H1 (cell line): ENCODE results near the gene THRB. TPM values are rescaled to one million over a fixed set of nuclear protein-coding genes. Genes with fewer than 3 reads are reported as not detected.

ENCODE experiments used
- ASH2L ChIP-seq: fragments of 200-600, 300-600 bp; sonication (generic); IDR thresholded peaks from one replicate; pipeline ENCODE4 v1.7.1; 2017; ENCODE audit warnings: low read length
- polyA plus RNA-seq, 7 experiments: library from polyadenylated mRNA; depleted of rRNA in 3 of 7; stranded (reverse) in 5 of 7; unstranded in 2 of 7; fragments of >200 nt in 5 of 7; fragments of 200-250 nt in 2 of 7; gene quantifications; 1 replicate in 5 of 7; 2 replicates in 1 of 7; 4 replicates in 1 of 7; pipeline versions ENCODE4 v1.2.1 to v1.2.3, GENCODE V29; 2011 to 2013; ENCODE audit warnings: missing spikeins in 2 of 7, mixed read lengths in 2 of 7
- total RNA-seq: library from RNA; stranded (reverse); fragmentation: NEBNext Ultra II Directional; extraction: Animal tissue kit (Norgen Biotek cat#: 25700); gene quantifications from 2 replicates; pipeline ENCODE4 v1.2.1, GENCODE V29; 2021
- TF ChIP-seq, protein P1 (sequence below): fragments of 300-600 bp; sonication (generic); IDR thresholded peaks from 2 replicates; pipeline ENCODE4 v1.7.1; 2012; ENCODE audit warnings: low read length, moderate library complexity, mild to moderate bottlenecking, inconsistent platforms; ENCODE audit not compliant: insufficient replicate concordance

Gene THRB
- total and polyA plus RNA-seq, 2 of the 8 experiments (the other 6 are each of a cell fraction or from before 2014, with no cell fraction given), result 0.98 to 3.9 TPM

- TF ChIP-seq, protein P1, sequence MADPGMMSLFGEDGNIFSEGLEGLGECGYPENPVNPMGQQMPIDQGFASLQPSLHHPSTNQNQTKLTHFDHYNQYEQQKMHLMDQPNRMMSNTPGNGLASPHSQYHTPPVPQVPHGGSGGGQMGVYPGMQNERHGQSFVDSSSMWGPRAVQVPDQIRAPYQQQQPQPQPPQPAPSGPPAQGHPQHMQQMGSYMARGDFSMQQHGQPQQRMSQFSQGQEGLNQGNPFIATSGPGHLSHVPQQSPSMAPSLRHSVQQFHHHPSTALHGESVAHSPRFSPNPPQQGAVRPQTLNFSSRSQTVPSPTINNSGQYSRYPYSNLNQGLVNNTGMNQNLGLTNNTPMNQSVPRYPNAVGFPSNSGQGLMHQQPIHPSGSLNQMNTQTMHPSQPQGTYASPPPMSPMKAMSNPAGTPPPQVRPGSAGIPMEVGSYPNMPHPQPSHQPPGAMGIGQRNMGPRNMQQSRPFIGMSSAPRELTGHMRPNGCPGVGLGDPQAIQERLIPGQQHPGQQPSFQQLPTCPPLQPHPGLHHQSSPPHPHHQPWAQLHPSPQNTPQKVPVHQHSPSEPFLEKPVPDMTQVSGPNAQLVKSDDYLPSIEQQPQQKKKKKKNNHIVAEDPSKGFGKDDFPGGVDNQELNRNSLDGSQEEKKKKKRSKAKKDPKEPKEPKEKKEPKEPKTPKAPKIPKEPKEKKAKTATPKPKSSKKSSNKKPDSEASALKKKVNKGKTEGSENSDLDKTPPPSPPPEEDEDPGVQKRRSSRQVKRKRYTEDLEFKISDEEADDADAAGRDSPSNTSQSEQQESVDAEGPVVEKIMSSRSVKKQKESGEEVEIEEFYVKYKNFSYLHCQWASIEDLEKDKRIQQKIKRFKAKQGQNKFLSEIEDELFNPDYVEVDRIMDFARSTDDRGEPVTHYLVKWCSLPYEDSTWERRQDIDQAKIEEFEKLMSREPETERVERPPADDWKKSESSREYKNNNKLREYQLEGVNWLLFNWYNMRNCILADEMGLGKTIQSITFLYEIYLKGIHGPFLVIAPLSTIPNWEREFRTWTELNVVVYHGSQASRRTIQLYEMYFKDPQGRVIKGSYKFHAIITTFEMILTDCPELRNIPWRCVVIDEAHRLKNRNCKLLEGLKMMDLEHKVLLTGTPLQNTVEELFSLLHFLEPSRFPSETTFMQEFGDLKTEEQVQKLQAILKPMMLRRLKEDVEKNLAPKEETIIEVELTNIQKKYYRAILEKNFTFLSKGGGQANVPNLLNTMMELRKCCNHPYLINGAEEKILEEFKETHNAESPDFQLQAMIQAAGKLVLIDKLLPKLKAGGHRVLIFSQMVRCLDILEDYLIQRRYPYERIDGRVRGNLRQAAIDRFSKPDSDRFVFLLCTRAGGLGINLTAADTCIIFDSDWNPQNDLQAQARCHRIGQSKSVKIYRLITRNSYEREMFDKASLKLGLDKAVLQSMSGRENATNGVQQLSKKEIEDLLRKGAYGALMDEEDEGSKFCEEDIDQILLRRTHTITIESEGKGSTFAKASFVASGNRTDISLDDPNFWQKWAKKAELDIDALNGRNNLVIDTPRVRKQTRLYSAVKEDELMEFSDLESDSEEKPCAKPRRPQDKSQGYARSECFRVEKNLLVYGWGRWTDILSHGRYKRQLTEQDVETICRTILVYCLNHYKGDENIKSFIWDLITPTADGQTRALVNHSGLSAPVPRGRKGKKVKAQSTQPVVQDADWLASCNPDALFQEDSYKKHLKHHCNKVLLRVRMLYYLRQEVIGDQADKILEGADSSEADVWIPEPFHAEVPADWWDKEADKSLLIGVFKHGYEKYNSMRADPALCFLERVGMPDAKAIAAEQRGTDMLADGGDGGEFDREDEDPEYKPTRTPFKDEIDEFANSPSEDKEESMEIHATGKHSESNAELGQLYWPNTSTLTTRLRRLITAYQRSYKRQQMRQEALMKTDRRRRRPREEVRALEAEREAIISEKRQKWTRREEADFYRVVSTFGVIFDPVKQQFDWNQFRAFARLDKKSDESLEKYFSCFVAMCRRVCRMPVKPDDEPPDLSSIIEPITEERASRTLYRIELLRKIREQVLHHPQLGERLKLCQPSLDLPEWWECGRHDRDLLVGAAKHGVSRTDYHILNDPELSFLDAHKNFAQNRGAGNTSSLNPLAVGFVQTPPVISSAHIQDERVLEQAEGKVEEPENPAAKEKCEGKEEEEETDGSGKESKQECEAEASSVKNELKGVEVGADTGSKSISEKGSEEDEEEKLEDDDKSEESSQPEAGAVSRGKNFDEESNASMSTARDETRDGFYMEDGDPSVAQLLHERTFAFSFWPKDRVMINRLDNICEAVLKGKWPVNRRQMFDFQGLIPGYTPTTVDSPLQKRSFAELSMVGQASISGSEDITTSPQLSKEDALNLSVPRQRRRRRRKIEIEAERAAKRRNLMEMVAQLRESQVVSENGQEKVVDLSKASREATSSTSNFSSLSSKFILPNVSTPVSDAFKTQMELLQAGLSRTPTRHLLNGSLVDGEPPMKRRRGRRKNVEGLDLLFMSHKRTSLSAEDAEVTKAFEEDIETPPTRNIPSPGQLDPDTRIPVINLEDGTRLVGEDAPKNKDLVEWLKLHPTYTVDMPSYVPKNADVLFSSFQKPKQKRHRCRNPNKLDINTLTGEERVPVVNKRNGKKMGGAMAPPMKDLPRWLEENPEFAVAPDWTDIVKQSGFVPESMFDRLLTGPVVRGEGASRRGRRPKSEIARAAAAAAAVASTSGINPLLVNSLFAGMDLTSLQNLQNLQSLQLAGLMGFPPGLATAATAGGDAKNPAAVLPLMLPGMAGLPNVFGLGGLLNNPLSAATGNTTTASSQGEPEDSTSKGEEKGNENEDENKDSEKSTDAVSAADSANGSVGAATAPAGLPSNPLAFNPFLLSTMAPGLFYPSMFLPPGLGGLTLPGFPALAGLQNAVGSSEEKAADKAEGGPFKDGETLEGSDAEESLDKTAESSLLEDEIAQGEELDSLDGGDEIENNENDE, result no peak
- no peak for TF ChIP-seq ASH2L
Observed at GRCh38 chr3:24419067-24419791, 75.4 kb downstream of the THRB start (continued).
